HG03280 (cell line): Measurements from ENCODE around the gene PIK3C3.
A peak's percentile ranks its signal among the peaks of the same experiment; 100 is the strongest.
"Not testable (repeated sequence)": the region's sequence is repeated elsewhere in the genome, so short reads cannot be mapped to it uniquely, and the experiment has no call there.

Experiments
- ATAC-seq: cut with Tn5 transposase; IDR thresholded peaks from one replicate; pipeline ENCODE4 v1.9.1; 2021; ENCODE audit warnings: mild to moderate bottlenecking, moderate library complexity; ENCODE audit not compliant: unreplicated experiment

PIK3C3 gene

GRCh38 chr18:42018831-42019230 lies 63.8 kb downstream of the PIK3C3 start:
- no peak for ATAC-seq

- ATAC-seq: peak; percentile 27
These were observed 69.1 kb downstream of the PIK3C3 start for GRCh38 chr18:42024131-42024530.

GRCh38 chr18:42025491-42025890 lies 70.5 kb downstream of the PIK3C3 start:
- peak; percentile 28 for ATAC-seq

DNA sequence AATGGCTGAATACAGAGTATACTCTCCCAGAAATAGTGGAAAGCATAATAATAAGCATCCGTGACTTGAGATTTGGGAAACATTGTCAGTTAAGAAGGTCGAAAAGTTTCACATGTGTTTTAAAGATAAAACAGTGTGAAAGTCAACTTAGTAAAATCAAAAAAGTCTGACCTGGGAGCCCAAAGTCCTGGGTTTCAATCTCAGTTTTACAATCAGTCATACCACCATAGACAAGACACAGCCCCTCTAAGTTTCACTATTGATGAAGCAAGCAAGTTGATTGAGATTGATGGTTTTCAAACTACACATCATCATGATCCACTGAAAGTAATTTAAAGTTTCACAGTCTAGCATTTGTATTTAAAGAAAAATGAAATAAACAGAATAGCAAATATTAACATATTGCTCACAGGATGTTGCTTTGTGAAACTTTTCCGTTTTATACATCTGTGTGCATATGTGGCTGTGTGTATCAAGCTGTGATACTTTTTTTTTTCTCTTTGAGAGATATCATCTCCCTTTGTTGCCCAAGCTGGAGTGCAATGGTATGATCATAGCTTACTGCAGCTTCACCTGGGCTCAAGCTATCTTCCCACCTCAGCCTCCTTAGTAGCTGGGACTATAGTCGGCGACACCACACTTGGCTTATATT lies 71.1 kb downstream of the PIK3C3 start:
- ATAC-seq: peak; percentile 95

DNA sequence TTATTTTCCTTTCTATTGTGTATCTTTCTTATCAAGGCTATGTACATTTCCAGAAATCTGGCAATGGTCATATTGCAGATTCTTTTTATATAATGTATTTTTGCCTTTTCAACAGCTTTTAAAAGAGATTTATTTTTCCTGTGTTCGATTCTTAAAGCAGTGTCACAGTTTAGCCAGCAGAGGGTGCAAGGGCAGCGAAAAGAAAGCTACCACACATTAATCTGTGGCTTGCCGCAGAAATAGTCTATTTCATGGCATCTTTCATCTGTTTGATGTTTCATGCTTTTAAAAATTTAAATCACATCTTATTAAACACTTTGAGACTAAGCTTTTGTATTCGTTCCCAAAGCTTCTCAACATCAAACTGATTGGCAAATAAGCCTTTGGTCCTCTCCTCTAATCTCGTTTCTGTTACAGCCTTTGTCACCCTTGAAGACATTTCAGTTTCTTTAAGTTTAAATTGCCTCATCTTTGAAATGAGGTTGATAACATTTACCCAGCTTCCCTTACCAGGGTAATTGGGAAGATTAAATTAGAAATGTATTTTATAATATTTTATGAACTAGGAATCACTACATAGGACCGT lies 73.3 kb downstream of the PIK3C3 start:
- ATAC-seq: no peak

GRCh38 chr18:42029092-42029491 lies 74.1 kb downstream of the PIK3C3 start:
- ATAC-seq: no peak

DNA sequence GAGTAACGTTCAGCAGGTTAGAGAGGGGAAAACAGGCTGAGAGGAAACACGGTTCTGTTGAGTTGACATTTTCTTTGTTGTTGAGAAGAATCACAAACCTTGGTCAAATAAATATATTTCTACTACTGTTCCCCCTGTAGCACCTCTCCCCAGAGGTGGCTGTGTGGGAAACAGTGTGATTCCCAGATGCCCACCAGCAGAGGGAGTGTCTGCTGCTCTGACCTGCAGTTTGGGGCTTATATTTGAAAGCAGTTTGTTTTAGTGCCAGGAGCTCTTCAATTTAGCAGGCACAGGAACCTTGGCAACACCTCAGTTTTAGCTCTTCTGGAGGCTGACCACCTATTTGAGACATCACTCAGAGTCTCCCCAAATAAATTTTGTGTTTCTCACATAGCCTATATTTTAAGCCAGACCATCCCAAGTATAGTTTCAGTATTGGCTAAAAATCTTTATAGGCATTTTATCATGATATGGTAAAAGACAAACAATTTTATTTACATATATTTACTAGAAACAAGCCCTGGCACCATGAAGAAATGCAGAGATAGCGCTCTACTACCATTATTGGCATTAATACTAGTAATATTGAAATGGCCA lies 75.7 kb downstream of the PIK3C3 start:
- ATAC-seq: no peak

DNA sequence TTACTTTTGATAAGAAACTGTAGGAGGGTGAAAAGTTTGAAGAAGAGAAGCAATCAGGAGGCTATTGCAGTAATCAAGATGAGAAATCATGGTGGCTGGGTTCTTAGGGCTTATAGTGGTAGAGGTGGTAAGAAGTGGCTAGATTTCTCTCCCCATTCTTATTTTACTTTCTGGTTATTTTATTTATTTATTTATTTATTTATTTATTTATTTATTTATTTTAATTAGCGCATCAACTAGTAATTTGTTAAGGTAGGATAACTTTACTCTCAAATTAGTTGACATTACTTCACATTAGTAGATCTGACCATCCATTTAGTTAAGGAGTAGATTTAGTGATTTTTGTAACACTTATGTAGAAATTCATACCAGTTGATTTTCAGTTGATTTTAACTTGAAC lies 77.4 kb downstream of the PIK3C3 start:
- no peak for ATAC-seq

DNA sequence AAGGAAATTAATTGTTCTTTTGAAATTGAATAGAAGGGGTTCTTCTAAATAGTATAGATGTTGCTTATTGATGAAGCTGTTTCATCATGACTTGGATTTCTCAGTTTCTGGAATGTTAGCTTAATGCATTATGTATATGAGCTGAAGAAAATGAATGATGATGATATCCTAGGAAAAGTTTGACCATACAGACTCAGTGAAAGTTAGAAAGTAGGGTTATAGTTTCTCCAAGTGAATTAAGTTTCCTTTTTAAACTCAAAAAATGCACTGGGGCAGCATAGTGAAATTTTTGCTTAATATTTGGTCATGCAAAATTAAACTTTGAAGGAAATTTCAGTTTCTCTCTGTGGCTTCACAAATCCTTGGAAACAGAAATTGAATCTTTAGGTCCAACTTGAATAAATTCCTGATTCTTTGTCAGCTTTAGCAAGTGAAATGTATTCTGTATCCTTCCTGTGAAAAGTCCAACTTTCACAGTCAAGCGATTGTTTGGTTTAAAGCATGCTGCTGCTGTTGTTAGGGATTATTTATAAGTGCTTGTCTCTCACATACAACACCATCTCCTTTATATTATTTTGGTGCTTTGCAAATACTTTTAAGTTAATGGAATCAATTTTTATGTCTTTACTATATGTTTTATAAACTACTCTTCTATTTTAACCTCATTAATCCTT lies 78.2 kb downstream of the PIK3C3 start:
- no peak for ATAC-seq

DNA sequence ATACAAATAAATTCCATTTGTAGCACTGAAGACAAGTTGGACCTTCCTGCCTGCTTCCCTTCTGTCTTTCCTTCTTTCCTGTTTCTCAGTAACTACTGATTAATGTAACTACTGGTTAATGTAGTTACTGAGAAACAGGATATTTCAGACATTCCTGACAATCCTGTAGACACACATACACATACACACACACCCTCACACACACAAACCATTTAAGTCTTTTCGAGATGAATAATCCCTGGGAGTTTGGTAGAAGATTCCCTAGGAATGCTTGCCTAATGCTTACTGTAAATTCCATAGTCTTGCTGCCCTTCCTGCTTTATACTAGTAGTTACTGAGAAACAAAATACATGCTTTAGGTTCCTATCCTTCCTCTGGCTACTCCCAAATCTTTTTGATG lies 83.9 kb downstream of the PIK3C3 start:
- ATAC-seq: no peak

DNA sequence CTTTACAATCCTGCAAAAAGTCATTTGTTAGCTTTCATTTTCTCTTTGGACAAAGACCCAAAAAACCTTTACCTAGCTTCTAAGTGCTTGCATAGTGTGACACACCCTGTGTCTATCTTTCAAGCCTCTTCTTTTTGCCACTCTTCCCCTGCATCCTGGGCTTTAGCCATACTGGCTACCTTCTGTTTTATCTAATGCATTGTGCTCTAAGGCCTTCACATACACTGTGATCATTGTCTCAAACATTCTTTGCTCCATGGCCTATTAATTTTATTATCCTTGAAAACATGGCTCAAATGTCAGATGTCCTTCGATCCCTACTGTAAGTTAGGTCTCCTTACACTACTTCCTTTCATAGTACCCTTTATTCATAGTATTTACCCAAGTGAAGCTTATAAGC lies 84.4 kb downstream of the PIK3C3 start:
- no peak for ATAC-seq

- ATAC-seq: no peak
These were observed 86.8 kb downstream of the PIK3C3 start for GRCh38 chr18:42041793-42042192.

GRCh38 chr18:42045346-42045745 lies 90.3 kb downstream of the PIK3C3 start:
- ATAC-seq: no peak

DNA sequence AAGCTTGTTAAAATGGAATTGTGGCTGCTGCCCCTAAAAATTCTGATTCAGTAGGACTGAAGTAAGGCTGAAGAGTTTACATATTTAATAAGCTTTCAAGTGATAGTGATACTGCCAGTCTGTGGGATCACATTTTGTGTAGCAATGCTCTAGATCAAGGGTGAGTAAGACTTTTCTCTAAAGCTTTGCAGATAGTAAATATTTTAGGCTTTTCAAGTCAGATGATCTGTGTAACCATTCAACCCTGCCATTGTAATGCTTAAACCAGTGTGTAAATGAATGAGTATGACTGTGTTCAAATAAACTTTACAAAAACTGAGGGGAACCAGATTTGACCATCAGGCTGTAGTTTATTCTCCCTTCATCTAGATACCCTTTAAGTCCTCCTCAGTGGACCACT lies 92.7 kb downstream of the PIK3C3 start:
- no peak for ATAC-seq

DNA sequence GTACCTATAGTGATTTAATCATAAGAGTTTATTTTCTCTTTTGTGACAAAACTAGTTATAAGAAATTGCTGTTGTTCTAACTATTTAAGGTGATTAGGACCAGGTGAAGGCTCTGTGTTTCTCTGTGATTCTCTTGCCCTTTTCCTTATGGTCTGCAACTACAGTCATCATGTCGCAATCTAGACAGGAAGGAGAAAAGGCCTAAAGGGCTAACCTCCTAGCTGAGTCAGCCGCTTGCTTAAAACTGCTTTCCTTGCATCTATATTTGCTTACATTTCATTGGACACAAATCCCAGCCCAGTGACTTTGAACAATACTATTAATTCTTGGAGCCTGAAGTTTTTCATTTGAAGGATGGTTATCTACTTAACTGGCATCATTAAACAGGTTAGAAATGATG lies 93.1 kb downstream of the PIK3C3 start:
- ATAC-seq: no peak

GRCh38 chr18:42049536-42049935 lies 94.5 kb downstream of the PIK3C3 start:
- not testable (repeated sequence) for ATAC-seq

DNA sequence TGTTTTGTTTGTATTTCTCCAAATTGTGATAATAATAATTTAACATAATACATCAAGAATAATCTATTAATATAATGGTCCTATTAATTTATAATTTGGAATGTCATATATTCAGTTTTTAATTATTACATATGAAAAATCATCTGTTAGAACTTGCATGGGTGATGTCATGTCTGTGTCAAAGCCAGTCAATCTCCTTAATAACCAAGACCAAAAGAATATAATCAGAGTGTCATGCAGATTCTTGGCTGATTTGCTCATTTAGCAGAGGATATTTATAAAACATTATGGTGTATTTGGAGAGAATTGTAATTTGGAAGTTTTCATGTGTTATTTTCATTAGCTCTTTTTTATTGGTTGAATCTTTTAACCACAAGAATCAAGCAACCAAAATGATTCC lies 96.4 kb downstream of the PIK3C3 start:
- no peak for ATAC-seq

GRCh38 chr18:42052122-42052708 lies 97.2 kb downstream of the PIK3C3 start:
- ATAC-seq: no peak

- peak; percentile 91 for ATAC-seq
These were observed 98.3 kb downstream of the PIK3C3 start for GRCh38 chr18:42053188-42053781.

GRCh38 chr18:42064109-42064508 lies 109.1 kb downstream of the PIK3C3 start:
- no peak for ATAC-seq

DNA sequence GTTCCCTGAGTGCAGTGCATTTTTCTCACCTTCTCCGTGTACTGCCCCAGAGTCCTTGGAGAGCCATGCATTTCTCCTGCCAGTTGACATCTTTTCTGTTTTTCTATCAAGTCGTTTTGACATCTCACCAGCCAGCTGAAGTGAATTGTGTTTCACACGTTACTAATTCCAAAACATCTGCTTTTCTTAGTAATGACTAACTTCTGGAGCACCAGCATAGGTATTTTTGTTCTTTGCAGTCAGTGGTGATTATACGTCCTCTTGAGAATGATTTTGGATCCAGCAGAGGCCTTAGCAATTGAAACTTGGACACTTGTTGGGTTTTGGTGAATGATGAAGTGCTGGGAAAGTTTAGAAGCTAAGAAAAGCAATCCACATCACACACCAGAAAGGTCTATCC lies 112.5 kb downstream of the PIK3C3 start:
- ATAC-seq: no peak
